GM19351 (cell line): Measurements from ENCODE around the gene MAB21L4.

Source experiments
- ATAC-seq: cut with Tn5 transposase; IDR thresholded peaks from one replicate; pipeline ENCODE4 v1.9.1; 2021; ENCODE audit warnings: mild to moderate bottlenecking, moderate library complexity; ENCODE audit not compliant: unreplicated experiment

MAB21L4 gene

DNA sequence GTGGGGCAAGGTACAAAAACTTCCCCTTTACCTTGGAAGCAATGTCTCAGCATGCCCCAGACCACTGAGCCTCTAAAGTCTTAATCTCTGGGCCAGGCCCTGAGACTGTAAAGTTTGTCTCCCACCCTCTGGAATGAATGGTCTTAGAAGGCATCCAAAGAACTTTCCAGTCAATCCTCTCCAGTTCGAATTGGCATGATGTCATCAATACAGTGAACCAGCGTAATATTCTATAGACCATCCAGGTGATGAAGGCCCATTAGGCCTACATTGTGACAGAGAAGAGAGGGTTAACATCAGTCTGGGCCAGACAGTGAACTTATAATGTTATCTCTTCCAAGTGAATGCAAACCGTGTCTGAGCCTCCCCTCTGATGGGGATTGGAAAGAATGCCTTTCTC lies 11.2 kb downstream of the MAB21L4 start:
- ATAC-seq = no peak

DNA sequence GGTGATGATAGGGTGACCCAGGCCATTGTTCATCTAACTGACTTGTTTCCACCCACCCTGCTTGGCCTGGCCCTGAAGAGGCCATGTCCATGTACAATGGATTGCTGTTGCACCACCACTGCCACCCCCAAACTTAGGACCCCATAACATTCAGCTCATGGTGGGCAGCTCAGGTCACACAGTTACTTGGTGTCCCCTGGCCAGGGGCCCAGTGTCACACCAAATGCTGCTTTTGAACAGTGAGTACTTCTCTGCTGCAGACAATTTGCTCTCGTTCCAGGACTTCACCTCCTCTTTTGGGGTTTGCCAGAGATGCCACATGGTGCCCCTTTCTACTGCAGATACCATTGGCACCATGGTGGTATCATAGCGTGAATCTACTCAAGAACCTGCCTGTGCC lies 11.7 kb downstream of the MAB21L4 start:
- no peak for ATAC-seq

DNA sequence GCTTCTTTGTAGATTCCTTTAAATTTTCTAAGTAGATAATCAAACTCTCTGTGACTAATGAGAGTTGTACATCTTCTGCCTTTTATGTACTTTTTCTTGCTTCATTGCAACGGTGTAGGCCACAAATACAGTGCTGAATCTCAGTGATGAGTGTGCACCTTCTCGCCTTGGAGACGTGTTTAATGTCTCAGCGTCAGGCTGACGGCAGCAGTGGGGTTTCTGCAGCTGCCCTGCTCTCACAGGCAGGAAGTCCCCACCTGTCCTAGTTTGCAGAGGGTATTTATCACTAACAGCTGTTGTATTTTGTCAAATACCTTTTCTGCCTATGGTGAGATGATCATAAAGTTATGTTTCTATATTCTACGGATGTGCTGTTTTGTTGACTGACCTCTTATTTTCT lies 14.0 kb downstream of the MAB21L4 start:
- ATAC-seq = no peak

GRCh38 chr2:240879105-240879504 lies 16.9 kb downstream of the MAB21L4 start:
- no peak for ATAC-seq

DNA sequence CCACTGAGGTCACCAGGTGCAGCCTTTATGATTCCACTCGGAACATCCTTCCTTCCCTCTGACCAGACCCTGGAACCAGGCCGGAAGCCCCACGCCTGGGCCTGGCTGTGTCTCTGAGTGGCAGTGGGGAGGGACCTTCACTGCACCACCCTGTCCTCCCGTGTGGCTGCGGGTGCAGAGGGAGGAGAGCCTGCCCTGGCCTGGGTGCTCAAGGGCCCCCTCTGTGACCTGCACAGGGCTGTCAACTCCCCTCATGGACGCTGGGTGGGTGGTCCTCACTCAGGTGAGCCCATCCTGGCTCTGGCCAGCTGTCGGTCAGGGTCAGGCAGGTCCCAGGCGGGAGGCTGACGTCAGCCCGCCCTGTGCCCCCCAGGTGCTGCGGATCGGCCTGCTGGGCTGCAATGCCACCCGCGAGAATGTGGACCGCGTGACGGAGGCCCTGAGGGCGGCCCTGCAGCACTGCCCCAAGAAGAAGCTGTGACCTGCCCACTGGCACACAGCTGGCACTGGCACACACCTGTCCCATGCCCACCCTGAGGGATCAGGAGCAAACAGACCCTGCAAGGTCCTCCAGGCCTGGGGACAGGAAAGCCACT lies 17.5 kb downstream of the MAB21L4 start:
- ATAC-seq = no peak

- no peak for ATAC-seq
Observed at GRCh38 chr2:240877460-240878340, 18.3 kb downstream of the MAB21L4 start.

DNA sequence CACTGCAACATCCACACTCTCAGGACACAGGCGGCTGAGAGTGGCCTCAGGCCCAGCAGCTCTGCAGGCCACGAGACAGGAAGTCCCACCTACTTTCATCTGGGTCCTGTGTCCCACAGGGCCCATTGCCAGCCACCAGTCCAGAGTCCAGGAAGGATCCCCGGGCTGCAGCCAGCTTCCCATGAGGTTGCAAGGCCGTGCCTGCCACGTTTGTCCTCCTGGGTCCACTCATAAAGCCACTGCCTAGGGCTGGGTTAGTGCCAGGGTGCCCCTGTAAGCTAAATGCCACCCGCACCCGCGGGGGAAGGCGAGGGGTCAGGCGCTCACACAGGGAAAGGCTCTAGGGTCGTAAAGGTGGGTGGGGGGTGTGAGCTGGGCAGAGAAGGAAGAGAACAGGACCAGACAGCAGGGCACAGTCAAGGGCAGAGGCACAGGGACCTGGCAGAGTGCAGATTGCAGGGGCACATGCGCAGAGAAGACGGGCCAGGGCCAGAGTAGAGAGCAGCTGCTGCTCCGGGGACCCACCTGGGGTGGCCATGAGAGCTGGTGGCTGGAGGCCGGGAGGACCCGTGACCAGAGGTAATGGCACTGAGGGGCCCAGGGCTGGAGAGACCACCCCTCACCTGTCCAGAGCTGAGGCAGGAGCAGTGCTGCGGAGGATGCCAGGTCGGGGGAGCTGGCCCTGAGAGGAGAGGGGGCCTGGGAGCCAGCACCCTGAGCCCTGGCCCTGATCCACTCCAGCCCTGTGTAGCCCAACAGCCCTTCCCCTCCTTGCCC lies 19.3 kb downstream of the MAB21L4 start:
- no peak for ATAC-seq

DNA sequence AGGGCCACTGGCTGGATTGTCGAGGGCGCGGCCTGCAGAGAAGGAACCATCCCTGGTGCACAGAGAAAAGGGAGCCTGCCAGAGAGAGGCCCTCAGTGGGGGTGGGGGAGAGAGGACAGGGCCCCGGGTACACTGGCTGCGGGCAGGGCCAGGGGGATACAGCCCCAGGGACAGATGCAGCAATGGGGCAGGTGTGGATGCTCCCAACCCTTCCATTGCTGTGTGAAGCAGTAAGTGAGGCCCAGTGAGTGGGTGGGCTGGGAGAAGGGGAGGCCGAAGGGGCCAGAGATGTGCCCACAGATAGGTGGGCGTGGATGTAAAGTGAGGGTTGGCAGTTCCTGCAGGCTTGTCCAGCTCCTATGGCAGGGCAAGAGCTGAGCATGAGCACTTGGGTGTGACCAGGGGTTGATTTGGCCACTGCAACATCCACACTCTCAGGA lies 19.9 kb downstream of the MAB21L4 start:
- no peak for ATAC-seq

GRCh38 chr2:240875228-240876034 lies 20.5 kb downstream of the MAB21L4 start:
- ATAC-seq = no peak

- no peak for ATAC-seq
Observed at GRCh38 chr2:240874715-240875227, 21.2 kb downstream of the MAB21L4 start.

GRCh38 chr2:240873805-240874714 lies 21.9 kb downstream of the MAB21L4 start:
- ATAC-seq = no peak

DNA sequence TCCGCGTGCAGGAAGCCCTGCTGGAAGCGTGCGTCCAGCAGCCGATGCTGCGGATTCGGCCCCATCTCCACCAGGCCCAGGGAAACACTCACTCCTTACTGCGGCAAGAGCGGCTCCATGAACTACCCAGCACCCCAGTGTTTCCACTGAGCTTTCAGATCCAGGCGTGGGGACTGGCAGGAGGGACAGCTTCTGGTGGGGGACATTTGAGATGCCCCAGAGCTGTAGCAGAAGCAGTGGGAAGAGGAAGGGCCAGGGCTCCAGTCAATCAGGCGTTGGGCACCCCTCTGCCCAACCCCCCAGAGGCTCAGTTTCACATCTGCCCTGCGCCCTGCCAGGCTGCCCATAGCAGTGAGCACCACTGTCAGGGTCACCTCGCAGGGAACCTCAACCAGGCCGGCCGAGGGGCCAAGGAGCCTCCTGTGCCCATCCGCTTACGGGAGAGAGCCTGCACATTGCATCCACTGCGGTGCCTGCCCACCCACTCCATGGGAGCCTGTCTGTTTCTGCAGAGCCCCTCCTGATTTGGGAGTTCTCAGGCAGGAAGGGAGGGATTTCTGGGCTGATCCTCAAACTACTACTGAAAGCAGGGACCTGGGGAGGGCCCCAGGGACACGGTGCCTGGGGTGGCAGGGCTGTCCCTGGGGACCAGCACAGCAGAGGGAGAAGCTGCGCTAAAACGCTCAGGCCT lies 22.7 kb downstream of the MAB21L4 start:
- no peak for ATAC-seq

DNA sequence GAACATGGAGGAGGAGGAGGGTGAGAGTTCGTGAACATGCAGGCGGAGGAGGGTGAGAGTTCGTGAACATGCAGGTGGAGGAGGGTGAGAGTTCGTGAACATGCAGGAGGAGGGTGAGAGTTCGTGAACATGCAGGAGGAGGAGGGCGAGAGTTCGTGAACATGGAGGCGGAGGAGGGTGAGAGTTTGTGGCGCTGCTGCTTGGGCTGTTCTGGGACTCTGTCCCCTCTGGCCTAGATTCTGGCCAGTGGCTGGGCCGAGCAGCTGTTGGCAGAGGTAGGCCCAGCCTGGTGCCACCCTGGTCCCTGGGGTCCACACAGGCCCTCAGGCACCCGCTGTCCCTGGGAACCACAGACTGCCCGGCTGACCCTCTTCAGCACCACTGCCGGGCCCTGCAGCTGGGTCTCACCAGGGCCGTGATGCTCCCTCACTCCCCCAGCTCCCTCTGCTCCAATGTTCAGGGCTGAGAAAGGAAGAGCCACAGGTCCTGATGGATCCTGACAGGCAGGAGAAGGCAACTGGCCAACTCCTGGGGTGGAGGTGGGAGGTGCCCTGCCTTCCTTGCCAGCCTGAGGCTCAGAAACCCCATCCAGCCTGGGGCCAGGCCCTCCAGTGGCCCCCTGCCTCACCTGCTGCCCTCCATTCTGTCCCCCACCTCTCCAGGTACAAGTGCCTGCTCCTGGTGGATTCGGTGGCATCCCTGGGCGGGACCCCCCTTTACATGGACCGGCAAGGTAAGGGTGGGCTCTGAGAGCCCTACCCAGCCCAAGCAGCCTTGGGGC lies 23.4 kb downstream of the MAB21L4 start:
- ATAC-seq = no peak

- ATAC-seq = no peak
Observed at GRCh38 chr2:240871071-240871958, 24.6 kb downstream of the MAB21L4 start.

GRCh38 chr2:240869956-240870875 lies 25.7 kb downstream of the MAB21L4 start:
- ATAC-seq = no peak
